C4-2B (cell line): ENCODE results near the gene BTF3.

ENCODE experiments used
- H3K27ac ChIP-seq: fragments of 450-650 bp; 2 replicates; pipeline ENCODE4 v1.5.1; 2017
- CTCF ChIP-seq: fragments of 450-650 bp; conservative IDR thresholded peaks from 2 replicates; pipeline ENCODE4 v1.5.1; 2017; ENCODE audit warnings: mild to moderate bottlenecking
- ZFX ChIP-seq: fragments of 450-650 bp; IDR thresholded peaks from 2 replicates; pipeline ENCODE4 v1.6.1; 2017

BTF3 gene

DNA sequence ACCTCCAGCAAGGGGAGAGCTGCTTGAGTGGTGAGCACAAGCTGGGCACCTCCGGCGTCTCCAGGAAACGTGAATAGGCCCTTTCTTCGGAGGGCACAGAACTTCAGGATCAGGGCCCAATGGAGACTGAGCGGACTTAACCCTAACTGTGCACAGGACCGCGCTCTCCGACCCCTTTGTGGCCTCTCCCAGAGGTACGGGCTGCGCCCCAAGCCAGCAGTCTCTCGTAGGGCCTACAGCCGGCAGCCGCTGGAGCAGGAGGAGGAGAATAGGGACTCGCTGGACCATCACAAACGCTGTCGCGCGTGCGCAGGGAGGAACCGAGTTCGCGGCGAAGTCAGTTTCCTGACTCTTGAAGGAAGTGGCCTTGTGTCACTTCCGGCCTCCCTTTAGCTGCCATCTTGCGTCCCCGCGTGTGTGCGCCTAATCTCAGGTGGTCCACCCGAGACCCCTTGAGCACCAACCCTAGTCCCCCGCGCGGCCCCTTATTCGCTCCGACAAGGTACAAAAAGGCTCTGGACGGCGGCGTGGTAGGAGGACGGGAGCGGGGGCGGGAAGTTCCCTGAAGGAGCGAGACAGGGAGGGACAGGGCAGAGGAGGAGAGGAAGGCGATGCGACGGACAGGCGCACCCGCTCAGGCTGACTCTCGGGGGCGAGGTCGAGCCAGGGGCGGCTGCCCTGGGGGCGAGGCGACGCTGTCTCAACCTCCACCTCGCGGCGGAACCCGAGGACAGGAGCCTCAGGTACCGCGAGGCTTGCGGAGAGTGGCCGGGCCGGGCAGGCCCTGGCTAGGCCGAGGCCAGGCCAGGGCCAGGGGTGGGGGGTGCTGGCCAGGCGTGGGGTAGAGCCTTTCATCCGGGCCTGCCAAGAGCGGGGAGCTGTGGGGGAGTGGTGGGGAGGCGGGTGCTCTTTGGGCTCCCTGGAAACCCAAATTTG is at the start of gene BTF3:
TSS of gene BTF3 (plus strand) at position 386 of the 936 bp plus-strand sequence. CDS start at position 612, 226 bp downstream.
- peak within 1 kb of the TSS; percentile 99 for H3K27ac ChIP-seq
- TF ChIP-seq CTCF (no peak), ZFX (peak; percentile 99)

- TF ChIP-seq CTCF (peak; percentile 13; the same call in 1 of the 2 replicates), ZFX (no peak)
- no peak within 1 kb of the TSS for H3K27ac ChIP-seq
Measured at GRCh38 chr5:73448463-73449136, 49.6 kb upstream of the BTF3 start, which contains the start of gene FOXD1. Gene FOXD1 (minus strand): TSS chr5:73448777. CDS start chr5:73448362, 415 bp downstream.

GRCh38 chr5:73450137-73450536 is 48.1 kb upstream of the BTF3 start:
- TF ChIP-seq ZFX (no peak), CTCF (no peak)
- no peak overlapping the region for H3K27ac ChIP-seq

GRCh38 chr5:73450672-73451223 is 47.5 kb upstream of the BTF3 start:
- no peak overlapping the region for H3K27ac ChIP-seq
- TF ChIP-seq ZFX (no peak), CTCF (0 out of 2 replicates have a peak, but pooled peaks have one; percentile 39)

- TF ChIP-seq ZFX: no peak
- TF ChIP-seq CTCF: peak; percentile 98
Measured at GRCh38 chr5:73451224-73452130, 46.8 kb upstream of the BTF3 start.

GRCh38 chr5:73452215-73452614 is 46.0 kb upstream of the BTF3 start:
- no peak overlapping the region for H3K27ac ChIP-seq
- no peak for TF ChIP-seq ZFX
- no peak for TF ChIP-seq CTCF

More at GRCh38 chr5:73451224-73452130, 46.8 kb upstream of the BTF3 start:
- no peak overlapping the region for H3K27ac ChIP-seq
